Parathyroid adenoma (tissue), 2 donors: ENCODE data around the gene NPIPB8.
"Not testable (repeated sequence)": the region's sequence is repeated elsewhere in the genome, so short reads cannot be mapped to it uniquely, and the experiment has no call there.

Experiments
- H2AFZ ChIP-seq: fragments of 300-600 bp; sonication (generic); one replicate; pipeline ENCODE4 v1.7.0; 2017; ENCODE audit warnings: antibody characterized with exemption, mild to moderate bottlenecking
- H3K27ac ChIP-seq: fragments of 300-600 bp; sonication (generic); one replicate; pipeline ENCODE4 v1.7.0; 2017
- H3K27me3 ChIP-seq: fragments of 300-600 bp; sonication (generic); one replicate; pipeline ENCODE4 v1.7.0; 2017; ENCODE audit warnings: low read length; ENCODE audit not compliant: control insufficient read depth, insufficient read depth
- H3K36me3 ChIP-seq: fragments of 300-600 bp; sonication (generic); one replicate; pipeline ENCODE4 v1.7.0; 2017; ENCODE audit warnings: low read length; ENCODE audit not compliant: control insufficient read depth, insufficient read depth
- H3K4me1 ChIP-seq: fragments of 300-600 bp; sonication (generic); one replicate; pipeline ENCODE4 v1.7.0; 2017; ENCODE audit warnings: control low read depth
- H3K4me2 ChIP-seq: fragments of 300-600 bp; sonication (generic); one replicate; pipeline ENCODE4 v1.7.0; 2017; ENCODE audit warnings: low read length
- H3K4me3 ChIP-seq: fragments of 300-600 bp; sonication (generic); one replicate; pipeline ENCODE4 v1.7.0; 2017; ENCODE audit warnings: low read depth, low read length
- H3K79me2 ChIP-seq: fragments of 300-600 bp; sonication (generic); one replicate; pipeline ENCODE4 v1.7.0; 2017; ENCODE audit warnings: control low read depth
- H3K9ac ChIP-seq: fragments of 300-600 bp; sonication (generic); one replicate; pipeline ENCODE4 v1.7.0; 2017; ENCODE audit warnings: mild to moderate bottlenecking
- H3K9me3 ChIP-seq: fragments of 300-600 bp; sonication (generic); one replicate; pipeline ENCODE4 v1.7.0; 2017; ENCODE audit warnings: low read length; ENCODE audit not compliant: control insufficient read depth
- CTCF ChIP-seq: fragments of 300-600 bp; sonication (generic); IDR thresholded peaks from one replicate; pipeline ENCODE4 v1.7.0; 2017; ENCODE audit warnings: antibody characterized with exemption, mild to moderate bottlenecking
- donor health status: primary hyperparathyroidism.

The NPIPB8 gene

DNA sequence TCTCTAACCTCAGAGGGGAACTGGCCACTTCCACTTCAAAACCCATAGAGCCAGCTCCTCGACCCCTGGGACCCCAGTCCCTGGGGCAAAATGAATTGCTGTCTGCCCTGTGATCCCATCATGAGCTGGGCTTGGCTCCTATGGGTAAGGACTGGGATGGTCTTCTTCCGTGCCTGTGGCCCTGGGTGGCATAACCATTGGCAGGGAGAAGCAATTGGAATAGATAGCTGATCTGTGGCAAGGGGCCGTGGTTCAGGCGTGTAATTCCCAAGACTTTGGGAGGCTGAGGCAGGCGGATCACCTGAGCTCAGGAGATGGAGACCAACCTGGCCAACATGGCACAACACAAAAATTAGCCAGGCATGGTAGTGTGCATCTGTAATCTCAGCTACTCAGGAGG is 45.4 kb upstream of the NPIPB8 start:
- no peaks in the 10 kb centered on the region for H3K36me3 ChIP-seq

GRCh38 chr16:28592979-28593553 is 44.8 kb upstream of the NPIPB8 start:
- TF ChIP-seq CTCF = no peak
- no peaks in the 10 kb centered on the region for H3K36me3 ChIP-seq
- H3K4me2 ChIP-seq = no peak overlapping the region
- no peaks in the 10 kb centered on the region for H3K9me3 ChIP-seq
- no peaks in the 10 kb centered on the region for H3K79me2 ChIP-seq
- no peak overlapping the region for H3K4me3 ChIP-seq
- H3K9ac ChIP-seq = no peak overlapping the region
- H3K4me1 ChIP-seq = peaks cover 26% of the 10 kb centered on the region
- H3K27me3 ChIP-seq = no peaks in the 10 kb centered on the region
- H2AFZ ChIP-seq = no peak overlapping the region
- no peak overlapping the region for H3K27ac ChIP-seq

More for the DNA sequence above, 45.4 kb upstream of the NPIPB8 start:
- Histone ChIP-seq H2AFZ (no peak overlapping the region), H3K9me3 (no peaks in the 10 kb centered on the region), H3K4me2 (no peak overlapping the region), H3K27ac (no peak overlapping the region), H3K79me2 (no peaks in the 10 kb centered on the region), H3K4me1 (peaks cover 20% of the 10 kb centered on the region), H3K27me3 (no peaks in the 10 kb centered on the region), H3K4me3 (no peak overlapping the region), H3K9ac (no peak overlapping the region)
- TF ChIP-seq CTCF = no peak

DNA sequence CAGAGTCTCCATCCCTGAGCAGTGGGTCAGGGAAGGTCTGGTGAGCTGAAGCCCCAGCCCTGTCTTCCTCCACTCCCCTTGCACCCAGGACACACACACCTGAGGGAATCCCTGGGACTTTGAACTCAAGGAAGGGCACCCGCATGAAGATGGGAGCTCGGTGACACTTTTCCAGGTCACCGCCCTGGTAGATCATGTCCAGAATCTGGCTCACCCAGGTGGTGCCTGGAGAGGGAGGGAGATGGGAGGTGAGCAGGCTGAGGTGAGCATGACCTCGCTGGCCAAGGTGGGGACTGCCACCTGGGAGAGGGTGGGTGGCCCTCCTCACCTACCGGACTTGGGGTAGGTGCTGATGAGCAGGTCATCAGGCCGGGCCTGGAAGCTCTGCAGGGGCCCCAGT is 42.4 kb upstream of the NPIPB8 start:
- not testable (repeated sequence) for H3K27me3 ChIP-seq, H3K4me2 ChIP-seq, H2AFZ ChIP-seq, H3K36me3 ChIP-seq, H3K79me2 ChIP-seq, H3K9ac ChIP-seq, H3K9me3 ChIP-seq, H3K4me3 ChIP-seq
- Histone ChIP-seq H3K4me1 (peaks cover 28% of the 10 kb centered on the region), H3K27ac (peak overlapping the region; percentile 95)

DNA sequence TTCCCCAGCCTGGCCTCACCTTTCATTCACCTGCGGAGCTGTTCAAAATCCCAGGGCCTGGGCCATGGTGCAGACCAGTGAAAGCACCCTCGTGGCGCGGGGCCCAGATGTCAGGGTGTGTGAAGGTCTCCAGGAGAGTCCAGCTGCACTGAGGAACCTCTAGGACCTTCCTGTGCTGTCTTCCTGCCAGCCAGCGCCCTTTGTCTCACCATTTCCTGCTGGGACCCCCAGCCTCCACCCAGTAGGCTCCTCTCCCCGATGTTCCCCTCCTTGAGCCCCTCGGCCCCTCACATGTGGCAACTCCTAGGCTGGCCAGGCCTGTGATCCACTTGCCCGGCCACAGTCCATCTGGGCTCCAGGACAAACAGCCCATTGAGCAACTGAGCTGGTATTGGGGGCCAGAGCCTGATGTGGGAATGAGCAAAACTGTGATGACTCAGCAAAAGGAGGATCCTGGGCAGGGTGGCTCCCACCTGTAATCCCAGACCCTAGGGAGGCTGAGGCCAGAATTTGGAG is 41.7 kb upstream of the NPIPB8 start:
- Histone ChIP-seq H3K9me3 (no peaks in the 10 kb centered on the region), H3K27ac (peak overlapping the region; percentile 95), H3K4me2 (peak overlapping the region; percentile 47), H3K36me3 (no peaks in the 10 kb centered on the region), H3K4me1 (peaks cover 28% of the 10 kb centered on the region), H3K4me3 (peak overlapping the region; percentile 24), H3K79me2 (no peaks in the 10 kb centered on the region), H3K27me3 (no peaks in the 10 kb centered on the region), H3K9ac (peak overlapping the region; percentile 34), H2AFZ (peak overlapping the region; percentile 52)
- no peak for TF ChIP-seq CTCF

DNA sequence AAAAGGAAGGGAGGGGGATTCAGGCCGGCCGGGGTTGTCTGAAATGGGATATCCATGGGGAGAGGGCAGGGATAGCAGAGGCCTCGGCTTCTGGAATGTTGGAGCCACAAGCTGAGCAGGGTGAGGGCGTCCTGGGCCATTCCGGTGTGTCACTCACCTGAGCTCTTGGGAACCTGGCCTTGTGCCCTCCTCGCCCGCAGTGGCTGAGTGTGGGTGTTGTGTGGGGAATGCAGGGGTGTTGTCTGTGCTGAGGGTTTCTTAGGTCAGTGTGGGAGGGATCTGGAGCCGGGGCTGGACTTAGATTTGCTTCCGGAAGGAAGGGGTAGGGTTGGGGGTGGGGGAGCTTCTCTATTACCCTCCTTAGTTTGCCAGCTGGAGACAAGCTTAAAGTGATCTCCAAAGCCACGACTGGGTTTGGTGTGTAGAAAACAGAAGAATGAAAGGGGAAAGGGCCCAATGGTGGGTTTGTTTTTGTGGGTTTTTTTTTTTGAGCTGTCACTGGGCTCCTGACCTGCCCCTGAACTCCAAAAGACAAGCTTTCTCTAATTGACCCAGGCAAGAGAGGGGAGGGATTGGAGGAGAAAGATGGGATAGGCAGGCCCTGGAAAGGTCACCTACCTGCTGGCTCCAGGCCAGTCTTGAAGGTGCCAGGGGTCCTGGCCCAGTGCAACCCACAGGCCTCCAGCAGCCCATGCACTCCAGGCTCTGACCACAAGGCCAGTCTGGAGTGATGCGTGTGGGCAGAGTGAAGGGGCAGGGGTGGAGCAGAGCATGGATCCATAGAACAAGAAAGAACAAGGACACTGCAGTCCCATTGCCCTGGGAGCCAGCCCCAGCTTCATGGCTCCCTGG is 40.8 kb upstream of the NPIPB8 start, which contains the start of gene SULT1A2:
TSS of gene SULT1A2 (minus strand) at position 211 of the 852 bp plus-strand sequence. CDS start 1,120 bp downstream, outside the sequence.
- peak within 1 kb of the TSS; percentile 24 for H3K4me3 ChIP-seq
- peak within 1 kb of the TSS; percentile 34 for H3K9ac ChIP-seq
- no peaks in the 10 kb centered on the region for H3K79me2 ChIP-seq
- H3K27me3 ChIP-seq = no peaks in the 10 kb centered on the region
- H3K36me3 ChIP-seq = no peaks in the 10 kb centered on the region
- H3K27ac ChIP-seq = peak within 1 kb of the TSS; percentile 95
- H2AFZ ChIP-seq = peak within 1 kb of the TSS; percentile 73
- H3K4me2 ChIP-seq = peak within 1 kb of the TSS; percentile 47
- no peaks in the 10 kb centered on the region for H3K9me3 ChIP-seq
- peaks cover 28% of the 10 kb centered on the region for H3K4me1 ChIP-seq
- TF ChIP-seq CTCF = no peak
